Caco-2 (cell line): Measurements from ENCODE around the gene CCDC190. TPM values are rescaled to one million over a fixed set of nuclear protein-coding genes. Genes with fewer than 3 reads are reported as not detected.

ENCODE experiments used
- BruUV-seq: library from RNA; stranded (reverse); fragments of 400-500 nt; replicated peaks from 2 replicates; lab custom pipeline; 2021; lab: Mats Ljungman, UMichigan
- CTCF ChIA-PET: fragments of 300-600 bp; sonication (Branson Sonifier 250); formaldehyde crosslinking; loops from one replicate; lab custom pipeline; 2022; ENCODE audit warnings: antibody characterized with exemption; lab: Charles Lee
- POLR2A ChIA-PET: fragments of 300-600 bp; sonication (Branson Sonifier 250); formaldehyde crosslinking; loops from one replicate; lab custom pipeline; 2022; ENCODE audit warnings: antibody characterized with exemption; lab: Charles Lee
- DNase-seq, 2 experiments: peaks; one replicate each; pipeline versions ENCODE4 v3.0.0 to v3.0.0-alpha.2; 2020 to 2022
- H3K27me3 ChIP-seq: replicated peaks from 2 replicates; pipeline ENCODE4 v1.6.0; 2011; ENCODE audit warnings: low read length; ENCODE audit not compliant: control insufficient read depth, insufficient read depth
- H3K36me3 ChIP-seq: 2 replicates; pipeline ENCODE4 v1.5.1; 2011; ENCODE audit warnings: low read length; ENCODE audit not compliant: control insufficient read depth, insufficient read depth
- H3K4me1 ChIP-seq: fragments of 250-450 bp; sonication (Bioruptor Pico); 2 replicates; pipeline ENCODE4 v1.5.1; 2020; ENCODE audit warnings: mild to moderate bottlenecking
- H3K4me3 ChIP-seq: 2 replicates; pipeline ENCODE4 v1.5.1; 2011; ENCODE audit warnings: low read depth, mild to moderate bottlenecking, control low read depth, low read length
- H3K9me3 ChIP-seq: fragments of 250-450 bp; sonication (Bioruptor Pico); 2 replicates; pipeline ENCODE4 v1.5.1; 2020; ENCODE audit warnings: mild to moderate bottlenecking, moderate library complexity
- H3K27ac Mint-ChIP-seq: one replicate; pipeline ENCODE4 v1.8.0; 2022; ENCODE audit warnings: mixed read lengths; ENCODE audit not compliant: unreplicated experiment
- H3K27me3 Mint-ChIP-seq: one replicate; pipeline ENCODE4 v1.8.0; 2022; ENCODE audit warnings: mixed read lengths; ENCODE audit not compliant: insufficient read depth, unreplicated experiment
- H3K36me3 Mint-ChIP-seq: one replicate; pipeline ENCODE4 v1.8.0; 2022; ENCODE audit warnings: mild to moderate bottlenecking, mixed read lengths; ENCODE audit not compliant: insufficient read depth, unreplicated experiment
- H3K4me1 Mint-ChIP-seq: one replicate; pipeline ENCODE4 v1.8.0; 2022; ENCODE audit warnings: low read depth, mixed read lengths; ENCODE audit not compliant: unreplicated experiment
- H3K4me3 Mint-ChIP-seq: one replicate; pipeline ENCODE4 v1.8.0; 2022; ENCODE audit warnings: mild to moderate bottlenecking, moderate library complexity, mixed read lengths; ENCODE audit not compliant: unreplicated experiment
- H3K9me3 Mint-ChIP-seq: one replicate; pipeline ENCODE4 v1.8.0; 2022; ENCODE audit warnings: mixed read lengths; ENCODE audit not compliant: unreplicated experiment
- CTCF ChIP-seq, 2 experiments: fragments of 200-600 bp in 1 of 2; IDR thresholded peaks; 1 replicate in 1 of 2; 2 replicates in 1 of 2; pipeline versions ENCODE4 v1.5.1 to v1.8.0; 2011 to 2022; ENCODE audit warnings: antibody characterized with exemption in 1 of 2, control low read depth in 1 of 2, inconsistent platforms in 1 of 2, low read depth in 1 of 2, low read length in 1 of 2, mild to moderate bottlenecking in 1 of 2, moderate library complexity in 1 of 2; ENCODE audit not compliant: insufficient read depth in 1 of 2, severe bottlenecking in 1 of 2, unreplicated experiment in 1 of 2
- intact Hi-C: fragments of 100-400 bp; cut with micrococcal nuclease; formaldehyde crosslinking; loops from one replicate; pipeline ENCODE4 v1.10.0; 2022; ENCODE audit not compliant: unreplicated experiment
- total RNA-seq: library from RNA; stranded (reverse); gene quantifications from 2 replicates; pipeline ENCODE4 v1.2.3, GENCODE V29; 2022

Gene CCDC190
- total RNA-seq, 1 experiment from 2014 or later = not detected

GRCh38 chr1:162854245-162854882 lies 6.6 kb downstream of the CCDC190 start:
- DNase-seq = peak; percentile 64 to 68
- H3K4me1 Mint-ChIP-seq = no peaks in the 10 kb centered on the region
- ChIA-PET POLR2A (no interaction called here), CTCF (interaction anchor here (0.6 to 2.1 kb wide), 10 partner anchors 9 to 468 kb away, joined by 3 to 17 read pairs (median 4); partner anchors contain the start of gene RGS4)
- peak; percentile 52 to 78 for TF ChIP-seq CTCF (IDR thresholded peaks at IDR 0.05; ENCODE audit: insufficient read depth in 1 of 2, low read depth in 1 of 2, low read length in 1 of 2, severe bottlenecking in 1 of 2, unreplicated experiment in 1 of 2)
- H3K9me3 ChIP-seq = no peaks in the 10 kb centered on the region
- H3K4me3 ChIP-seq = no peak overlapping the region
- H3K27me3 Mint-ChIP-seq = peaks cover 3% of the 10 kb centered on the region
- H3K4me1 ChIP-seq = no peaks in the 10 kb centered on the region
- H3K9me3 Mint-ChIP-seq = no peaks in the 10 kb centered on the region
- H3K27me3 ChIP-seq = no peaks in the 10 kb centered on the region
- no peak overlapping the region for H3K4me3 Mint-ChIP-seq
- no peaks in the 10 kb centered on the region for H3K36me3 ChIP-seq
- H3K36me3 Mint-ChIP-seq = no peaks in the 10 kb centered on the region
- intact Hi-C loops = loop anchor here (1.0 kb wide), 5 partner anchors 20 to 461 kb away; partner anchors contain the start of gene RGS4
- no peak overlapping the region for H3K27ac Mint-ChIP-seq
- BruUV-seq = no TSS peak

GRCh38 chr1:162851341-162851740 lies 9.6 kb downstream of the CCDC190 start:
- Histone ChIP-seq H3K9me3 (no peaks in the 10 kb centered on the region), H3K27me3 (no peaks in the 10 kb centered on the region), H3K4me1 (no peaks in the 10 kb centered on the region), H3K36me3 (no peaks in the 10 kb centered on the region), H3K4me3 (no peak overlapping the region)
- ChIA-PET CTCF (no interaction called here), POLR2A (no interaction called here)
- no peak for DNase-seq
- H3K27me3 Mint-ChIP-seq = peaks cover 3% of the 10 kb centered on the region
- no peaks in the 10 kb centered on the region for H3K9me3 Mint-ChIP-seq
- BruUV-seq = no TSS peak
- H3K4me1 Mint-ChIP-seq = no peaks in the 10 kb centered on the region
- H3K4me3 Mint-ChIP-seq = no peak overlapping the region
- intact Hi-C loops = no loop called here
- no peak for TF ChIP-seq CTCF (IDR thresholded peaks at IDR 0.05; ENCODE audit: insufficient read depth in 1 of 2, low read depth in 1 of 2, low read length in 1 of 2, severe bottlenecking in 1 of 2, unreplicated experiment in 1 of 2)
- H3K36me3 Mint-ChIP-seq = no peaks in the 10 kb centered on the region
- no peak overlapping the region for H3K27ac Mint-ChIP-seq

- intact Hi-C loops = no loop called here
Measured at GRCh38 chr1:162849711-162850110, 11.3 kb downstream of the CCDC190 start.

More at GRCh38 chr1:162849711-162850110, 11.3 kb downstream of the CCDC190 start:
- Histone ChIP-seq H3K36me3 (no peaks in the 10 kb centered on the region), H3K4me3 (no peak overlapping the region), H3K27me3 (no peaks in the 10 kb centered on the region), H3K9me3 (no peaks in the 10 kb centered on the region), H3K4me1 (no peaks in the 10 kb centered on the region)
- H3K9me3 Mint-ChIP-seq = no peaks in the 10 kb centered on the region
- ChIA-PET POLR2A (no interaction called here), CTCF (interaction anchor here (0.7 to 2.0 kb wide), 2 partner anchors 36 to 219 kb away, joined by 3 to 10 read pairs; partner anchors contain the start of gene RGS4)
- no peaks in the 10 kb centered on the region for H3K4me1 Mint-ChIP-seq
- peaks cover 3% of the 10 kb centered on the region for H3K27me3 Mint-ChIP-seq
- no peak overlapping the region for H3K27ac Mint-ChIP-seq
- no peak for TF ChIP-seq CTCF (IDR thresholded peaks at IDR 0.05; ENCODE audit: insufficient read depth in 1 of 2, low read depth in 1 of 2, low read length in 1 of 2, severe bottlenecking in 1 of 2, unreplicated experiment in 1 of 2)
- no peaks in the 10 kb centered on the region for H3K36me3 Mint-ChIP-seq
- no peak overlapping the region for H3K4me3 Mint-ChIP-seq
- no peak for DNase-seq
- BruUV-seq = no TSS peak
